Skeletal muscle cell (primary cell): Measurements from ENCODE around the gene C15orf61.

ENCODE experiments used
- DNase-seq: peaks from one replicate; pipeline ENCODE4 v3.0.0-alpha.2; 2010; ENCODE audit warnings: low read depth
- H3K4me3 ChIP-seq: 2 replicates; pipeline ENCODE4 v1.5.1; 2011; ENCODE audit warnings: low read depth, mild to moderate bottlenecking, control low read depth, low read length, moderate library complexity

The C15orf61 gene

GRCh38 chr15:67521029-67521782 is at the start of gene C15orf61:
Gene C15orf61 (plus strand): TSS chr15:67521131. CDS start chr15:67521249, 118 bp downstream.
- DNase-seq = no peak
- peak within 1 kb of the TSS; percentile 88 for H3K4me3 ChIP-seq

DNA sequence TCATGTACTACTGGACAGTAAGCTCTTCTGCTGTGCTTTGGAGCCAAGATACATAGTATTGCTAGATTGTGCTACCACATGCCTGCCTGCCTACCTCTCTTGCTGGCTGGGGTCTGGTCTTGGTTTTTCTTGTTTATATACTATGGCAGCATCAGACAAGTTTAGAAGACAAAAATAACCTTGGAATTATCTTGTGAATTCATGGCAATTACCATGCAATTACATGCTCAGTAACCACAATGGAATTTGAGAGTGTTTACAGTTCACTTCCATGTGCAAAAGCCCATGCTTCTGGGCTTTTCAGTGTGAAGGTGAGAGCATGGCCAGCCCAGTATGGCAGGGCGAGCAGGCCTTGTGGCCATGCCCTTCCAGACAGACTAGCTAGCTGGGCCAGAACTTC is 48.0 kb upstream of the C15orf61 start:
- DNase-seq = peak; percentile 8
- H3K4me3 ChIP-seq = no peak overlapping the region

DNA sequence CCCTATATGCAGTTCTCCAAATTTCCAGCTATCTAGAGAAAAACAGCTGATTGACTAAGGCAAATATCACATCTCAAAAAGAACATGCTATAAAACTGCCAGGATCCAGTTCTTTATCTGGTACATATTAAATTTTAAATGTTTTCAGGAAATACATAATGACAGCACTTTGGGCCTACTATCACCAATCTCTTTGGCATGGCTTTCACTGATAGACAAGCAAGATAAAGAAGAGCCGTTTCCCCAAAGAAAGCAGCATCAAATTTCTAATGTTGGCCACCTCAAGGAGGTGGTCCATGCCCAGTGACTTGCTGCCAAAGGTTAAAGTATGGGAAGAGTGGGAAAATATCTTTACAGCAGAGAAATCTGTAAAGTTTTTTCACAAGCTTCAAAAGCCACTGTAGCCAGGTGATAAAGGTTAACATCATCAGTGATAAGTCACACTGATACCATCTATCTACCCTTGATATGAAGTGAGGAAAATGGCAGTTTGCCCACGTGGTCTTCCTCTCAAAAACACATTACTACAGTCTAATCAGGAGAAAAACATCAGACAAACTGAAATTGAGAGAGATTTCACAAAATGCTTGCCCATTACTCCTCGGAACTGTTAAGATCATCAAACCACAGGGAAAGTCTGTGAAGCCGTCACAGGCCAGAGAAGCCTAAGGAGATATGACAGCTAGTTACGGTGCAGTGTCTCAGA is 46.4 kb upstream of the C15orf61 start:
- H3K4me3 ChIP-seq = no peak overlapping the region
- no peak for DNase-seq

DNA sequence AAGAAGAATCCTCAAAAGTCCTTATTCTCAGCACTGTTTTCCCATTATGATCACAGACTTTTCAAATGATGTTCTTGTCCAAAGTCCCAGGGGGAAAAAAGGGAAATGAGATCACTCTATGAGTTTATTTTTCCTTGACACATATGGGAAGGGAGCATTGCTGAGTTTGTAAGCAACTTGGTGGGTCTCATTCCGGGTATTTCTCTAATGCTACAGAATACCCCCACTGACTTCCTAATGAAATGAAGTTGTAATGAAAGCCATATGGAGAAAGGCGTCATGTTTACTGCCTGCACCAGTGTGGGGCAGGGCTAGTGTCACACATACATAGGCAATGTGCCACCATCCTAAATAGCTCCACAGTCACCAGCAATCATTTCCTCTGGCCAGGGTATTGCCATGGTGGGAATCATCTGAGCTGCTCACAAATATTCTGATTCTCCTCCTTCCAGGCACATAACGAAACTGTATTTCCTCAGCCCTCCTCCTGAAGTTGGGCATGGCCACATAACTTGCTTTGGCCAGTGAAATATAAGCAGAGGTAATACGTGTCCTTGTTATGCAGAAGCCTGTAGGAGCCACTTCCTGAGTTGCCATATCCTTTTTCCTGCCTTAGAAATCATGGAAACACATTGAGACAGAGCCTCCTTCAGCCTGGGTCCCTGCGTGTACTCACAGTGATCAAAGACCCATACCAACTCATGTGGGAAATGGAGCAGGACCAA is 41.0 kb upstream of the C15orf61 start:
- H3K4me3 ChIP-seq = no peak overlapping the region

DNA sequence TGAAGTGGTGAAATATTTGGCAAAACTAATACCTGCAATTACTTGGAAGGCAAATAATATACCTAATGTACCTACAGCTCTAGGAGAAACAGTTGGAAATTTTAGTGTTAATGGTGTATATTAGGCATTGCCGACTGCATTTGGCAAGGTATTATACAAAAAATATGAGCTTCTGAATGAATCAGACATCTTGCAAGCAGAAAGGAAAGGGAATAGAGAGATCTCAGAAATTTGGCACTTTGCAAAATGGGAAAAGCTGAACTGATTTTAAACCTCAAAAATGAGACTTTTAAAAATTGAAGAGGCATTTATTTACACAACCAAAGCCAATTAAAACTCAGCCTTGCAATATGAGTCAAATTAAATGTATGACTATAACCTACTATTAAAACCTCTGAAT is 40.2 kb upstream of the C15orf61 start:
- no peak for DNase-seq
- H3K4me3 ChIP-seq = no peak overlapping the region

More for the DNA sequence above, 41.0 kb upstream of the C15orf61 start:
- DNase-seq = peak; percentile 65

- H3K4me3 ChIP-seq = no peak overlapping the region
- no peak for DNase-seq
These were observed 39.3 kb upstream of the C15orf61 start for GRCh38 chr15:67481680-67482079.

DNA sequence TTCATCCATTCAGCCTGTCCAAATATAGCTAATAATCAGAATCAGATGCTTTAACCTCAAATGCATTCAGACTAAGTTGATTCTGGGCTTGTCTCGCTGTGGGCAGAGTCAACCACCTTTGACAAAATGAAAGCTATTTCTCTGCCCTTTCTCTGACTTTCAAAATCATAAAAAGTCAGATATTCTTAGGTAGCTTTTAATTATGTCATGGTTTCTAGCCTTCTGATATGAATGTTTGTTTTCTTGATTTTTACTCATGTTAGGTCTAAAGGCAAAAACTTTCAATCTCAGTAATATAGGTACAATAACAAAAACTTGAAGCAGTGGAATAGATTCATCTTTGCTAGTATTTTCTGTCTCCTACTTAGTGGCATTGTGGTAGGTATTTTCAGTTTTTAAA is 25.3 kb upstream of the C15orf61 start:
- H3K4me3 ChIP-seq = no peak overlapping the region
- no peak for DNase-seq

GRCh38 chr15:67501177-67501835 is 19.6 kb upstream of the C15orf61 start:
- H3K4me3 ChIP-seq = no peak overlapping the region
- DNase-seq = no peak

- no peak for DNase-seq
- no peak overlapping the region for H3K4me3 ChIP-seq
These were observed 19.0 kb upstream of the C15orf61 start for GRCh38 chr15:67501836-67502461.

DNA sequence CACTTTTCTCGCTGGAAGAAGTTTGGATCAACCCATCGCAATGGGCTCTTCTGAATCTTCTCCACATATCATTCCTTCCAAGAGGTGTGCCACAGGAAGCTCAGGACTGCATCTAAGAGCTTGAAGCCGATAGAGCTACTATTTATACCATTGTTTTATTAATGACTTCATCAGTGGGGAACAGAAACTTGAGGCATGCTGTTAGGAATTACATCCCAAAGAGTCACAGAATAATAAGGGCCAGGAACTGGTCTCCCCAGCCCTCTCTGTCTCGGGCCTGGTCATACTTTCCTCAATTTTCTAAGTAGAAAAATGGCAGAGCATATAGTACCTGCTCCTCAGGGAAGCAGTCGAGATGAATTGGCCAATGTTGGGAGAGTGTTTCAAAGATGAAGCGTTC is 16.9 kb upstream of the C15orf61 start:
- H3K4me3 ChIP-seq = no peak overlapping the region
- no peak for DNase-seq

GRCh38 chr15:67504796-67505195 is 16.1 kb upstream of the C15orf61 start:
- no peak for DNase-seq
- no peak overlapping the region for H3K4me3 ChIP-seq

DNA sequence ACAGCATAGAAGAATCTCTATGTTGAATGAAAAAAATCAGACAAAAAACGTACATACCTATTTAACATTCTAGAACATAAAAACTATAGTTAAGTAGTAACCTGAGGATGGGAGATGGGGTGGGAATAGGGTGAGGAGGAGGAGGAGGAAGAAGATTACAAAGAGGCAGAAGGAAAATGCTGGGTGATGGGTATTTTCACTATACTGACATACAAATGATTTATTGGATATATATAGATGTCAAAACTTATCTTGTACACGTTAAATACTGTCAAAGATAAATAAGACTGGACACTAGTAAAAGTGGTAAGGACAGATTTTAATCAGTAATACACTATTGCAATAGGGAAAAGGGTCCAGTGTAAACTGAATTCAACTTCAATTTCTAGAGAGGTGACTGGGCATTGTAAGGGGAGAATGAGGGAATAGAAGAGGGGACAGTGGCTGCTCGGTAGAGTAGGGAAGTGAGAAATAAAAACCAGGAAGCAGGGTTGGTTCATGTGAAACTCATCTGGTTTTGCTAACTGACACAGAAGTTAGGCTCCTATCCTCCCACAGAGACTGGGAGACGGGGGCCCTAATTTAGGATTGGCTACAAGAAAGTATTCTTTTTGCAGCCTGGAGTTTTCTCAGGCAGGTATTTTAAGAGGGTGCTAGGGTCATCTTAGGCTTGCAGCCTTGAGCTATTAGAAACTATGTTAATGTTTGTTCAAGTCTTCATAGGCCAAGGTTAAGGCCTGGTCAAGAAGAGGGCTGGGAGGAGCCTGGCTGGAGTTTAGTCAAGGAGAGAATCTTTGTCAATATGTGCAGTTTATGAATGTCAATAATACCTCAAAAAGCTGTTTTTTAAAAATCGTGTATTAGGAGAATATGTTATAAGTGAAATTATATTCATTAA is 15.0 kb upstream of the C15orf61 start:
- H3K4me3 ChIP-seq = no peak overlapping the region
- DNase-seq = no peak

GRCh38 chr15:67506775-67507747 is 13.9 kb upstream of the C15orf61 start:
- H3K4me3 ChIP-seq = no peak overlapping the region
- DNase-seq = peak; percentile 52

GRCh38 chr15:67508407-67508806 is 12.5 kb upstream of the C15orf61 start:
- H3K4me3 ChIP-seq = no peak overlapping the region
- no peak for DNase-seq

DNA sequence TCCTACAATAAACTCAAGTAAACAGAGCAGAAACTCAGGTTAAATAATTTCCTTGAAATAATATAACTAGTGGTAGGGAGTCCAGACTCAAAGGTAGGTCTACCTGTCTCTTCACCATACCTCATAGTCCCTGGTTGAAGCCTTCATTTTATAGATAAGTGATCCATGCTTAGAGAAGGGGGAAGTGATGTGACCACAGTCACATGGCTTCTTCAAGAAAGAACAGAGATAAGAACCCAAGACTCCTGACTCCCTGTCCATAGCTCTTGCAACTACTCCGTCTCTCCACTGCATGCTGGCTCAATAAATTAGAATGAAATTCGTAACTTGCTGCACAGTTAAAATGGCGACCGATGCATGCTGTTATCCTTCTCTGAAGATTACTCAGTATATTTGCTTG is 11.0 kb upstream of the C15orf61 start:
- no peak overlapping the region for H3K4me3 ChIP-seq
- no peak for DNase-seq

DNA sequence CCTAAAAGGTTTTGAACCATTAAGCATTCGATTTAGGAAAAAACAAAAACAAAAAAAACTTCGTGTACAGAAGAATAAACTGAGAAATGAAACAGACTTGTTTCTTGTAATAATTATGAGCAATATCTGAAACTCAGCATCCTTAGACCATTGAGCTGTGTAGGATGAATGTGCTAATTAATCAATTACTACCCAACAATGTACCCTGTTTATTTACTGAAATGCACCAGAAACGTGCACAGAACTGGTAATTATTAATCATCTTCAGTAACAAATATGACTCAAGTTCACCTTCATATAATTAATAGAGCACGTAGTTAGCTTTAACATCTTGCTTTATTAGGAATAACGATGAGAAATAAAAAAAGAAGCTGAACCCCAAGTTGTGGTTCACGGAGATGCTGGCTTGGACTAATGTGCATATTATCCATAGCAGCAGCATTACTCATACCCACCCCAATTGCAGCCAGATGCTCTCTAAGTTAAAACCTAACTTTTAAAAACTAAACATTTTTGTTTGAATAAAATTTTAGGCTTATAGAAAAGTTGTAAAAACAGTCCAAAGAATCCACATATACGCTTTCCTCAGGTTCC is 10.2 kb upstream of the C15orf61 start:
- H3K4me3 ChIP-seq = no peak overlapping the region
- DNase-seq = no peak

DNA sequence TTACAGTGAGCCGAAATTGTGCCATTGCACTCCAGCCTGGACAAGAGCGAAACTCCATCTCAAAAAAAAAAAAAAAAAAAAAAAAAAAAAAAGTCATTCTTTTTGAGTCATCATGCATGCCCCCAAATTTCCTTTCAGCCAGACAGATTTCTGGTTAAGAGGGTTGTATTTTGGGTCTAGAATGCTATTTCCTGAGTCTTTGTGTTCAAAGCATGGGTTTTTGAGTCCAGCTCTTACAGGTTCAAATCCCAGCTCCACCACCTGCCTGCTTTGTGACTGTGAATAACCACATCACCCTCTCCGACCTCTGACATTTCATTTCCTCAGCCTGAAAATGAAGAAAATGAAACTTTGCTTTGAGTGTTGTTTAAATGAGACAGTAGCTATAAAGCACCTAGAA is 9.3 kb upstream of the C15orf61 start:
- H3K4me3 ChIP-seq = no peak overlapping the region
- no peak for DNase-seq
